ENCODE data around the gene HNRNPC. TPM values are rescaled to one million over a fixed set of nuclear protein-coding genes. Genes with fewer than 3 reads are reported as not detected.

Gene HNRNPC
- total RNA-seq, 4 donors from 2014 or later: 298 to 466 (median 406) TPM

GRCh38 chr14:21308132-21308478, 38.9 kb upstream of the HNRNPC start:
- TF ChIP-seq CTCF (IDR thresholded peaks at IDR 0.05; ENCODE audit: low read depth): no peak

GRCh38 chr14:21307637-21308036, 38.4 kb upstream of the HNRNPC start:
- no peak for TF ChIP-seq CTCF (IDR thresholded peaks at IDR 0.05; ENCODE audit: low read depth)

GRCh38 chr14:21302013-21302835, 33.0 kb upstream of the HNRNPC start:
- no peak for TF ChIP-seq CTCF (IDR thresholded peaks at IDR 0.05; ENCODE audit: low read depth)

- TF ChIP-seq CTCF (IDR thresholded peaks at IDR 0.05; ENCODE audit: low read depth): no peak
Observed at GRCh38 chr14:21300892-21301291, 31.6 kb upstream of the HNRNPC start.

GRCh38 chr14:21299562-21300130, 30.4 kb upstream of the HNRNPC start:
- no peak for TF ChIP-seq CTCF (IDR thresholded peaks at IDR 0.05; ENCODE audit: low read depth)

- TF ChIP-seq CTCF (IDR thresholded peaks at IDR 0.05; ENCODE audit: low read depth): no peak
Observed at GRCh38 chr14:21298358-21298757, 29.1 kb upstream of the HNRNPC start.

- TF ChIP-seq CTCF (IDR thresholded peaks at IDR 0.05; ENCODE audit: low read depth): no peak
Observed at GRCh38 chr14:21287168-21287567, 17.9 kb upstream of the HNRNPC start.

Measured in subcutaneous adipose tissue (tissue), 4 donors.